ENCODE data around the gene LRMDA.

The LRMDA gene

GRCh38 chr10:75542906-75543305 is 111.5 kb downstream of the LRMDA start:
- TF ChIP-seq, protein P1, sequence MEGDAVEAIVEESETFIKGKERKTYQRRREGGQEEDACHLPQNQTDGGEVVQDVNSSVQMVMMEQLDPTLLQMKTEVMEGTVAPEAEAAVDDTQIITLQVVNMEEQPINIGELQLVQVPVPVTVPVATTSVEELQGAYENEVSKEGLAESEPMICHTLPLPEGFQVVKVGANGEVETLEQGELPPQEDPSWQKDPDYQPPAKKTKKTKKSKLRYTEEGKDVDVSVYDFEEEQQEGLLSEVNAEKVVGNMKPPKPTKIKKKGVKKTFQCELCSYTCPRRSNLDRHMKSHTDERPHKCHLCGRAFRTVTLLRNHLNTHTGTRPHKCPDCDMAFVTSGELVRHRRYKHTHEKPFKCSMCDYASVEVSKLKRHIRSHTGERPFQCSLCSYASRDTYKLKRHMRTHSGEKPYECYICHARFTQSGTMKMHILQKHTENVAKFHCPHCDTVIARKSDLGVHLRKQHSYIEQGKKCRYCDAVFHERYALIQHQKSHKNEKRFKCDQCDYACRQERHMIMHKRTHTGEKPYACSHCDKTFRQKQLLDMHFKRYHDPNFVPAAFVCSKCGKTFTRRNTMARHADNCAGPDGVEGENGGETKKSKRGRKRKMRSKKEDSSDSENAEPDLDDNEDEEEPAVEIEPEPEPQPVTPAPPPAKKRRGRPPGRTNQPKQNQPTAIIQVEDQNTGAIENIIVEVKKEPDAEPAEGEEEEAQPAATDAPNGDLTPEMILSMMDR (IDR thresholded peaks at IDR 0.05) = no peak
- peaks cover 87% of the 10 kb centered on the region for H3K4me1 Mint-ChIP-seq
- H3K27ac Mint-ChIP-seq = peak overlapping the region; percentile 90
- H3K36me3 Mint-ChIP-seq (ENCODE audit: low read depth) = no peaks in the 10 kb centered on the region
- DNase-seq = peak; percentile 56
- H3K27me3 Mint-ChIP-seq (ENCODE audit: low read depth, poor library complexity) = peaks cover 3% of the 10 kb centered on the region
- peaks cover 6% of the 10 kb centered on the region for H3K9me3 Mint-ChIP-seq
- peak overlapping the region; percentile 58 for H3K4me3 Mint-ChIP-seq

GRCh38 chr10:75544386-75544785 is 113.0 kb downstream of the LRMDA start:
- TF ChIP-seq, protein P1 (IDR thresholded peaks at IDR 0.05) = no peak
- Mint-ChIP-seq H3K27ac (no peak overlapping the region), H3K4me1 (peaks cover 79% of the 10 kb centered on the region), H3K27me3 (ENCODE audit: low read depth, poor library complexity) (no peaks in the 10 kb centered on the region), H3K9me3 (peaks cover 6% of the 10 kb centered on the region), H3K36me3 (ENCODE audit: low read depth) (no peaks in the 10 kb centered on the region), H3K4me3 (no peak overlapping the region)
- DNase-seq = no peak

DNA sequence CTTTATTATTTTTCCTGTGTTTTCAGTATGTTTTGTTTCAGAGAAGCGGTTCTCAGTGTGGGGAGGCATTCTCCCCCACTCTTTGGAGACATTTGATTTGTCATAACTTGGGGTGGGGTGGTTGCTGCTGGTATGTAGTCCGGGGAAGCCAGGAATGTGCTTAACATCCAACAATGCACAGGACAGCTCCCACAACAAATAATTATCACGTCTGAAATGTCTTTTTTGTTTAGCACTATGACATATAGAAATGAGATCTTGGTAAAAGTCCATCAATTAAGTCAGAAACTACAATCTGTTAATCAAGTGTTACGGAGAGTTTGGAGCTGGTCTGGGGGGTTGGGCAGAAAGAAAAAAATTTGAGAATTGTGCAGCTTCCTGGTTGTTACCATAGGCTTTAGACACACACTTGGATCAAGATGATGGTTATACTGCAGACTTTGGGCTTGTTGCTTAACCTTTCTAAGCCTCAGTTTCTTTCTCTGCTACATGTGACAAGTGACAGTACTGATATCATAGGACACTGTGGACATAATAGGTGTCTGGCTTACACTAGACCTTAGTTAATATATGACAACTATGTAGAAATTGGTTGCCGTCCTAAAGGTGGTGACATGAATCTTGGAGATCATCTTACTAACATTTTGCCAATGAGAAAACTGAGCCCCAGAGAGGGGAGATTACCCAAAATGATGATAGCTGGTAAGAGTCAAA is 113.7 kb downstream of the LRMDA start:
- H3K27ac Mint-ChIP-seq = no peak overlapping the region
- no peak for DNase-seq
- H3K9me3 Mint-ChIP-seq = peaks cover 13% of the 10 kb centered on the region
- H3K27me3 Mint-ChIP-seq (ENCODE audit: low read depth, poor library complexity) = peaks cover under 1% of the 10 kb centered on the region
- H3K4me3 Mint-ChIP-seq = no peak overlapping the region
- peaks cover 8% of the 10 kb centered on the region for H3K36me3 Mint-ChIP-seq (ENCODE audit: low read depth)
- peaks cover 72% of the 10 kb centered on the region for H3K4me1 Mint-ChIP-seq
- TF ChIP-seq, protein P1 (IDR thresholded peaks at IDR 0.05) = no peak

DNA sequence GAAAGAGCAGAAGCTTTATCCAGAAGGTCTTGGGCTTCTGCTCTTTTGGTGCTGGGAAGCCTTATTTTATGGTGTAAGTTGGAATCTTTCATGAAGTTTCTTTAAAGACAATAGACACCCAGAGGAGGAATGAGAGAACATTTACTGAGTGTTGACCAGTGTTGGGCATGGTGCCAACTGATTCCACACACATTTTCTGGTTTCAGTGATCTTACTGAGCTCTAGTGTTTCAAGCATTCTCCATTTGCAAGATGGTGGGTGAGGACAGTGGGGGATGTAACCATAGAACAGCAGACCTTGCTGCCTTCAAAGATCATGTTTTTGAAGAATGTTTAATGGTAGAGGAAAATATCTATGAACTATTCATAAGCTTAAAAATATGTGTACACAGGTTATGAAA is 114.6 kb downstream of the LRMDA start:
- H3K9me3 Mint-ChIP-seq = peaks cover 22% of the 10 kb centered on the region
- peaks cover 11% of the 10 kb centered on the region for H3K36me3 Mint-ChIP-seq (ENCODE audit: low read depth)
- peaks cover 4% of the 10 kb centered on the region for H3K27me3 Mint-ChIP-seq (ENCODE audit: low read depth, poor library complexity)
- DNase-seq = no peak
- TF ChIP-seq, protein P1 (IDR thresholded peaks at IDR 0.05) = no peak
- H3K27ac Mint-ChIP-seq = no peak overlapping the region
- peaks cover 63% of the 10 kb centered on the region for H3K4me1 Mint-ChIP-seq
- H3K4me3 Mint-ChIP-seq = no peak overlapping the region

DNA sequence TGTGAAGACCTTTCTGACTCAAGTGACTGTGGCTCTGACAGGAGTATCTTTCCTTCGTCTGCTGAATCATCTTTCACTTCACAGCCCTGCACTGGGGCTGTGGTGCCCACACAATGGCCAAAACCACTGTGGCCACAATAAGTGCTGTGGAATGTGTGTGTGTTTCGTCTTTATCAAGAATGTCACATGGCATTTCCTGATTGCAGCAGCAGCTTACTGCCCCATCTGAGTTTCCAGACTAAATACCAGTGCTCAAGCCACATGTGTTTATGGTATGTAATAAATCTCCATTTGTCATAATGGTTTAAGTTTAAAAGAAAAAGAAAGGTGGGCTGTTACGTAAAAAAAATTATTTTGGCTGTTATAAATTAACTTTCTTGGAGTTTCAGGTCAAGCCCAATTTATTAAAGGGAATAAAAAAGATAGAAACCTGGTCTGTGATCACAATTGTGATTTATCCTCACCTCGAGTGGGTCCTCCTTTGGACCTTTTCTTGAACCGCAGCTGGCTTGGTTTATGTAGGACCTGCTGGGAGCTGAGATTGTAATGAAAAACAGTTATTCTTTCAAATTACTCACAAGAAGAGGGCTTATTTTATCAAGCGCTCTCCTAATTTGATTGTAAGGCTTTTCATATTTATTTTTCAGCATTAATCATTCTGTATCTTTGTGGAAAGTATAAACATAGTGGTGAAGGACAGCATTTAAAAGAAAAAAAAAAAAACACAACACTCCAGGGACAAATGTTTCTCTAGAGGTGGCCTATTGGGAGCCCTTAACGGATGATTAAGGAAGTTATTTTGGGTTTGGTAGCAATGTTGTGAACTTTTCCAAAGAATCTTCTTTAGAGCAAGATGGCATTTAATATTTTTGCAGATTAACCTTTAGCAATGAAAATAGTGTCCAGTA is 116.2 kb downstream of the LRMDA start:
- Mint-ChIP-seq H3K4me1 (peaks cover 47% of the 10 kb centered on the region), H3K9me3 (peaks cover 38% of the 10 kb centered on the region), H3K27me3 (ENCODE audit: low read depth, poor library complexity) (peaks cover 4% of the 10 kb centered on the region), H3K27ac (peak overlapping the region; percentile 66), H3K36me3 (ENCODE audit: low read depth) (peaks cover 19% of the 10 kb centered on the region), H3K4me3 (no peak overlapping the region)
- TF ChIP-seq, protein P1 (IDR thresholded peaks at IDR 0.05) = no peak
- no peak for DNase-seq

Measured in nephron progenitor cell (in vitro differentiated cells).